Skeletal muscle tissue (tissue), 4 donors: ENCODE data around the gene INPP5D. TPM values are rescaled to one million over a fixed set of nuclear protein-coding genes. Genes with fewer than 3 reads are reported as not detected.
"Not testable (repeated sequence)": the region's sequence is repeated elsewhere in the genome, so short reads cannot be mapped to it uniquely, and the experiment has no call there.

ENCODE experiments used
- H3K27ac ChIP-seq: one replicate; pipeline ENCODE4 v1.7.0; 2013; ENCODE audit warnings: mild to moderate bottlenecking, low read depth, low read length, inconsistent platforms
- H3K27me3 ChIP-seq, 3 donors: one replicate each; pipeline ENCODE4 v1.7.0; 2013; ENCODE audit warnings: low read length in 3 of 3; ENCODE audit not compliant: control insufficient read depth in 3 of 3, insufficient read depth in 3 of 3
- H3K36me3 ChIP-seq, 3 donors: one replicate each; pipeline ENCODE4 v1.7.0; 2013; ENCODE audit warnings: low read length in 3 of 3; ENCODE audit not compliant: control insufficient read depth in 3 of 3, insufficient read depth in 3 of 3
- H3K4me1 ChIP-seq, 3 donors: one replicate each; pipeline ENCODE4 v1.7.0; 2013; ENCODE audit warnings: low read length in 3 of 3, mild to moderate bottlenecking in 3 of 3; ENCODE audit not compliant: control insufficient read depth in 3 of 3, insufficient read depth in 3 of 3
- H3K4me3 ChIP-seq, 3 donors: one replicate each; pipeline ENCODE4 v1.7.0; 2013; ENCODE audit warnings: low read length in 3 of 3
- H3K9ac ChIP-seq, 3 donors: one replicate each; pipeline ENCODE4 v1.7.0; 2013; ENCODE audit warnings: low read length in 3 of 3, mild to moderate bottlenecking in 3 of 3, moderate library complexity in 2 of 3, low read depth in 1 of 3
- H3K9me3 ChIP-seq, 3 donors: one replicate each; pipeline ENCODE4 v1.7.0; 2013; ENCODE audit warnings: low read length in 3 of 3; ENCODE audit not compliant: control insufficient read depth in 3 of 3
- total RNA-seq: library from RNA; depleted of rRNA; stranded (reverse); fragments of >200 nt; gene quantifications from one replicate; pipeline ENCODE4 v1.2.3, GENCODE V29; 2014
- donor health status: Osteomylitis.

The INPP5D gene
- total RNA-seq, 1 donor from 2014 or later = 8.4 TPM

DNA sequence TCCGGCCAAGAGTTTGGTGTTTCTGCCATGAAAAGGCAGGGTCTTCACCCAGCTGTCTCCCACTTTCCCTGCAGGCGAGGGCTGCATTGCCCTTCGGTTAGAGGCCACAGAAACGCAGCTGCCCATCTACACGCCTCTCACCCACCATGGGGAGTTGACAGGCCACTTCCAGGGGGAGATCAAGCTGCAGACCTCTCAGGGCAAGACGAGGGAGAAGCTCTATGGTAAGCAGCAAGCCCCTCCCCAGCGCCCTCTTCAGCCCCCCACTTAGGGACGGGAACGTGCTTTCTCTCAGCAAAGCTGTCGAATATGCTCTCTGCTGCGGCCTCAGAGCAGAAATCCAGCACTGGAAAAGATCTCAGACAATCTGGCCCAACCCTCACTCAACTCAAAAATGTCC, 133.6 kb downstream of the INPP5D start:
- peaks cover 0 to 3% (median 0%) of the 10 kb centered on the region in 3 donors for H3K27me3 ChIP-seq
- no peak overlapping the region for H3K4me3 ChIP-seq
- H3K9ac ChIP-seq = no peak overlapping the region
- H3K27ac ChIP-seq = no peak overlapping the region
- H3K4me1 ChIP-seq = no peaks in the 10 kb centered on the region
- no peaks in the 10 kb centered on the region for H3K9me3 ChIP-seq
- peaks cover 0 to 5% (median 3%) of the 10 kb centered on the region in 3 donors for H3K36me3 ChIP-seq

DNA sequence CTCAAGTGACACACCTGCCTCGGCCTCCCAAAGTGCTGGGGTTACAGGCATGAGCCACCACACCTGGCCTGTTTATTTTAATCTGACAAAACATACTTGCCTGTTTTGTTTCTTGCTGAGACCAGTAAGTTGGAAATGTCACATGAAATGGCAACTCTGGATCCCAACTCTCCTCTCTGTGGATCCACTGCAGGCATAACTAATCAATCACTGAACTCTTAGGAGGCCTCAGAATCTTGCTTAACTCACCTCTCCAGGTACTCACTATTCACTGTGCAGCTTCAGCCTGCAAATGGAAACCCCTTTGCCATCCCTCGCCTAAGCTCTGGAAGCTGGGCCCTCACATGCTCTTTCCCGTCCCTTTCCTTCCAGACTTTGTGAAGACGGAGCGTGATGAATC, 134.9 kb downstream of the INPP5D start:
- Histone ChIP-seq H3K4me3 (no peak overlapping the region), H3K9me3 (no peaks in the 10 kb centered on the region), H3K36me3 (peaks cover 0 to 5% (median 0%) of the 10 kb centered on the region in 3 donors), H3K9ac (no peak overlapping the region), H3K27ac (no peak overlapping the region), H3K4me1 (no peaks in the 10 kb centered on the region), H3K27me3 (peaks cover 0 to 3% (median 0%) of the 10 kb centered on the region in 3 donors)

DNA sequence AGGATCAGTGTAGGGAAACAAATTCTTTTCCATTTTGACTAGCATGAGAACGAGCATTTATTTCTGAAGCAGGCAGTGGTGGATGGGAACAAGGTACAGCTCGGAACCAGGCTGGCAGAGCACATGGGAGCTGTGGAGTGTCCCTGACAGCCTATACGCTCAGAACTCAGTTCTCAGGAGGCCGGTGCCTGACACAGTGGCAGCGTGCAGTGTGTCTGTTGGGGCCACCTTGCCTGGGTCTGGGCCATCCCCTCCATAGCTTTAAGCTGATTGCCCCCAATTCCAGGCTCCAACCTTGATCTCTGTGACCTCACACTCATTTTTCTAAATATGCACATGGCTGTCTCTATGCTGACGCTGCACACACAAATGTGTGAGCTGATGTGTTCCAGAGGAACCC, 136.9 kb downstream of the INPP5D start:
- Histone ChIP-seq H3K4me3 (no peak overlapping the region), H3K27me3 (no peaks in the 10 kb centered on the region), H3K4me1 (no peaks in the 10 kb centered on the region), H3K36me3 (peaks cover 0 to 2% (median 0%) of the 10 kb centered on the region in 3 donors), H3K9me3 (no peaks in the 10 kb centered on the region), H3K9ac (no peak overlapping the region), H3K27ac (no peak overlapping the region)

DNA sequence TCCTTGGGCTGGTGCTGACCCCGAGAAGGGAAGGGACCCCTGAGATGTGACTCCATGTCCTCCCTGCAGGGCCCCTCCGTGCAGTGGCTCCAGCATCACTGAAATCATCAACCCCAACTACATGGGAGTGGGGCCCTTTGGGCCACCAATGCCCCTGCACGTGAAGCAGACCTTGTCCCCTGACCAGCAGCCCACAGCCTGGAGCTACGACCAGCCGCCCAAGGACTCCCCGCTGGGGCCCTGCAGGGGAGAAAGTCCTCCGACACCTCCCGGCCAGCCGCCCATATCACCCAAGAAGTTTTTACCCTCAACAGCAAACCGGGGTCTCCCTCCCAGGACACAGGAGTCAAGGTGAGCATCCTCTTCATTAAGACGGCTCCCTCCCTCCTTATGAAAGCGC, 137.9 kb downstream of the INPP5D start:
- H3K9me3 ChIP-seq = peaks cover 0 to 9% (median 6%) of the 10 kb centered on the region in 3 donors
- H3K4me1 ChIP-seq = peaks cover 0 to 2% (median 0%) of the 10 kb centered on the region in 3 donors
- H3K4me3 ChIP-seq = no peak overlapping the region
- no peak overlapping the region for H3K9ac ChIP-seq
- H3K27me3 ChIP-seq = no peaks in the 10 kb centered on the region
- peaks cover 0 to 2% (median 0%) of the 10 kb centered on the region in 3 donors for H3K36me3 ChIP-seq
- no peak overlapping the region for H3K27ac ChIP-seq

DNA sequence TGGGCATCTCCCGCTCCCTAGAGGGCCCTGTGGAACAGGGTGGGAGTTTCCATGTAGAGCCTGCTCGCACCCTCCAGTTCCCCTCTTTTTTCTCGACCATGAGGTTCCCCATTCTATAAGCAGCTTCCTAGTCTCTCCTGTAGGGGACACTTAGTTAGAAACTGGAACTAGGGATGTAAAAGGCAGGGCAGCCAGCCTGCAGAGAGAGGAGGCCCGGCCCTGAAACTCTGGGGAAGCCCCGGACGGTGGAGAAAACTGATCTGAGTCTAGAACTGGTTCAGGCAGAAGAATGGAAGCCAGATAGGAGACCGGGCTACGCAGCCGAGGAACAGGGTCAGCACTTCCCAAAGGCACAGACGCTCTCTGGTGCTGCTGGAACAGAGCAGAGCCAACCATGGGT, 139.7 kb downstream of the INPP5D start:
- no peaks in the 10 kb centered on the region for H3K27me3 ChIP-seq
- peaks cover 0 to 15% (median 8%) of the 10 kb centered on the region in 3 donors for H3K9me3 ChIP-seq
- H3K27ac ChIP-seq = no peak overlapping the region
- peaks cover 0 to 2% (median 0%) of the 10 kb centered on the region in 3 donors for H3K4me1 ChIP-seq
- no peak overlapping the region for H3K9ac ChIP-seq
- H3K36me3 ChIP-seq = peaks cover 0 to 5% (median 0%) of the 10 kb centered on the region in 3 donors
- H3K4me3 ChIP-seq = no peak overlapping the region

DNA sequence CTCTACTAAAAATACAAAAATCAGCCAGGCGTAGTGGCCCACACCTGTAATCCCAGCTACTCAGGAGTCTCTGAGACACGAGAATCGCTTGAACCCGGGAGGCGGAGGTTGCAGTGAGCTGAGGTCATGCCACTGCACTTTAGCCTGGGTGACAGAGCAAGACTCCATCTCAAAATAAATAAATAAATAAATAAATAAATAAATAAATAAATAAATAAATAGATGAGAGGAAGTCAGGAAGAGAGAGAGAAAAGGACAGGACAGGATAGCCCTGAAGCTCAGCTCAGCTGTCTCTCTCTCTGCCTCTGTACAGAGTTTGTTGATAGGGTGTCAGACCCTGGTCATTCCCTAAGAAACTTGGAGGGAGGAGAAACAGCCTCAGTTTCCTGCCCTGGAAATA, 140.6 kb downstream of the INPP5D start:
- H3K9me3 ChIP-seq = peaks cover 0 to 15% (median 8%) of the 10 kb centered on the region in 3 donors
- not testable (repeated sequence) for H3K27me3 ChIP-seq, H3K27ac ChIP-seq, H3K4me3 ChIP-seq, H3K4me1 ChIP-seq, H3K9ac ChIP-seq, H3K36me3 ChIP-seq

DNA sequence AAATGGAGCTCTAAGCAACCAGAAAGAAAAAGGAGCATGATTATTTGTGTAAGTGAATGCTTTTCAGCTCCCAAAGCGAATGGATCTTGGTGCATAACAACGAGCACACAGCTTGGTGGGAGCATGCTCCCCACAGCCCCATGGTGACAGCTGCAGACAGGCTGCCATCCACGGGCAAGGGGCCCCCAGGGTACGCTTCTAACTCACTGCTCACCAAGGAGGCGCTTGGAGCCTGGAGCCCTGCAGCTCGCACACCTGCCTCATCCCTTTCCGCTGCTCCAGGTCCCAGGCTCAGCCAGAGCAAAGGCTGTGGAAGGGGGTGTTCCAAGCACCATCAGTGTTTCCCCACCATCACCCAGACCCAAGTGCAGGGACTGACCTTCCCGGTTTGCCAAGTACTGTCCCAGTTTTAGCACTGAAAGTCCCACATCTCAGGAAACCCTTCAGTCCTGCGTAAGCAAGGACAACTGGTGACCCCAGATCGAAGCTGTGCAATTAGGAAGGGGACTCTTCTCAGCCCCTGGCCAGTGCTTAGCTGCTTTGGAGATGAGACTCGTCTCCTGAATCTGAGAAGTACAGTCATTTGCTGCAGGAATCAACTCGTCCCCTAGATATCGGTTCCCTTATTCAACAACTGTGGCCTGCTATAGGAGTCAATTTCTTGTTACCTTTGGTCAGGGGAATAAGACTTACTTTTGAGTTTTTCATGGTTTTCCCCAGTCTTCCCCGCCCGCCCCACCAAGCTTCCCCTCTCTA, 141.3 kb downstream of the INPP5D start:
- Histone ChIP-seq H3K27ac (no peak overlapping the region), H3K27me3 (no peaks in the 10 kb centered on the region), H3K4me1 (peaks cover 0 to 2% (median 0%) of the 10 kb centered on the region in 3 donors), H3K36me3 (peaks cover 0 to 5% (median 0%) of the 10 kb centered on the region in 3 donors), H3K9ac (no peak overlapping the region), H3K9me3 (peaks cover 0 to 15% (median 8%) of the 10 kb centered on the region in 3 donors), H3K4me3 (no peak overlapping the region)

DNA sequence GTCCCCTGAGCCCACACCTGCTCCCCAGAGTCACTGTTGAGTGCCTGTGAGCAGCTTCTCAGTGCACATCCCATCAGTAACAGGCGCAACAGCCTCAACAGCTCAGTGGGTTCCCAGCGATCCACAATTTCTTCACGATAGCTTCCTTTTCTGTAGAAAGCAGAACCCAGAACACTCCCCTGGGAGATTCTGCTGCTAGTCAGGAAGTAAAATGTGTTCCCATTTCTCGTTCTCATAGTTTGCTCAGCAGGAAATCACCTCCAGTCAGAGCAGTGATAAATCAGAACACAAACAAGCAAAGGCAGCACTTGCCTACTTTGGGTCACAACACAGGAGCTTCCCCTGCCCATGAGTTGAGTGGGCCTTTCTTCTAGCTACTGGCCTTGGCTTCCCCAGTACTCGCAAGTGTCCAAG, 142.4 kb downstream of the INPP5D start:
- H3K27ac ChIP-seq = no peak overlapping the region
- peaks cover 0 to 15% (median 8%) of the 10 kb centered on the region in 3 donors for H3K9me3 ChIP-seq
- H3K4me3 ChIP-seq = no peak overlapping the region
- no peaks in the 10 kb centered on the region for H3K27me3 ChIP-seq
- H3K9ac ChIP-seq = no peak overlapping the region
- H3K4me1 ChIP-seq = peaks cover 0 to 2% (median 0%) of the 10 kb centered on the region in 3 donors
- peaks cover 0 to 2% (median 0%) of the 10 kb centered on the region in 3 donors for H3K36me3 ChIP-seq

DNA sequence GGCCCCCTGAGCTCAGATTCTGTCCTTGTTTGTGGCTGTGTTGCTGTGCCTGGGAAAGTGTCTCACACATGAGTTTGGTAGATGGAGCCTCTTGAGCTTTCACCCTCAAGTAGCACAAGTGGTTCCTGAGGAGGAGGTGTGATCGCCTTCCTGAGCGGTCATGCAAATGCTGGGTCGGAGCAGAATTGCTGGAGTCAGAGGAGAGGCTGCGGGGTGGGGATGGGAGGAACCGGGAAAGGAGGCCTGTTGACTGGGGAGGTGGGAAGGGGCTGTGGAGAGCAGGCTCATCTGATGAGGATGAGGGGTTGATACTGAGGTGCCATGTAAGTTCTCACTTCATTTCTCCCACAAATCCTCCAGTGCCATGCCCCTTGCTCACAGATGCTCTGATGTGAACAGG, 142.9 kb downstream of the INPP5D start:
- Histone ChIP-seq H3K4me3 (no peak overlapping the region), H3K27ac (no peak overlapping the region), H3K36me3 (peaks cover 0 to 2% (median 0%) of the 10 kb centered on the region in 3 donors)

DNA sequence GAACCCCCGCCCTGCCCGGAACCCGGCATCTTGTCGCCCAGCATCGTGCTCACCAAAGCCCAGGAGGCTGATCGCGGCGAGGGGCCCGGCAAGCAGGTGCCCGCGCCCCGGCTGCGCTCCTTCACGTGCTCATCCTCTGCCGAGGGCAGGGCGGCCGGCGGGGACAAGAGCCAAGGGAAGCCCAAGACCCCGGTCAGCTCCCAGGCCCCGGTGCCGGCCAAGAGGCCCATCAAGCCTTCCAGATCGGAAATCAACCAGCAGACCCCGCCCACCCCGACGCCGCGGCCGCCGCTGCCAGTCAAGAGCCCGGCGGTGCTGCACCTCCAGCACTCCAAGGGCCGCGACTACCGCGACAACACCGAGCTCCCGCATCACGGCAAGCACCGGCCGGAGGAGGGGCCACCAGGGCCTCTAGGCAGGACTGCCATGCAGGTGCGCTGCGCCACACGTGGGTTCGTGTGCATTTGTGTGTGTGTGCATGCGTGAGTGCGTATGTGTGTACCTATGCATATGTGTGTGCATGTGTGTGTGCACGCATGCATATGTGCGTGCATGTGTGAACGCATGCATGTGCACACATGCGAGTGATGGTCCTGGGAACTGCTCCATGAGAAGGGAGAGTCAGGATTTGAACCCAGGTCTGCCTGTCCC, 144.3 kb downstream of the INPP5D start:
- no peak overlapping the region for H3K27ac ChIP-seq
- peaks cover 0 to 2% (median 0%) of the 10 kb centered on the region in 3 donors for H3K36me3 ChIP-seq
- H3K4me3 ChIP-seq = no peak overlapping the region
- no peak overlapping the region for H3K9ac ChIP-seq
- H3K27me3 ChIP-seq = peaks cover 0 to 4% (median 4%) of the 10 kb centered on the region in 3 donors
- H3K4me1 ChIP-seq = peaks cover 0 to 2% (median 0%) of the 10 kb centered on the region in 3 donors
- H3K9me3 ChIP-seq = peaks cover 0 to 15% (median 8%) of the 10 kb centered on the region in 3 donors

More for the DNA sequence above, 142.9 kb downstream of the INPP5D start:
- no peak overlapping the region for H3K9ac ChIP-seq
- H3K4me1 ChIP-seq = peaks cover 0 to 2% (median 0%) of the 10 kb centered on the region in 3 donors
- H3K9me3 ChIP-seq = peaks cover 0 to 15% (median 8%) of the 10 kb centered on the region in 3 donors
- H3K27me3 ChIP-seq = peaks cover 0 to 3% (median 0%) of the 10 kb centered on the region in 3 donors
